Daoy (cell line): ENCODE data around the gene ZNF469. TPM values are rescaled to one million over a fixed set of nuclear protein-coding genes. Genes with fewer than 3 reads are reported as not detected.

Experiments
- DNase-seq: peaks from one replicate; pipeline ENCODE4 v3.0.0-alpha.2; 2015; ENCODE audit warnings: low read depth
- total RNA-seq: library from RNA; depleted of rRNA; stranded (reverse); fragments of >200 nt; shearing (Covaris generic); gene quantifications from 2 replicates; pipeline ENCODE4 v1.2.3, GENCODE V29; 2014

ZNF469 gene
- total RNA-seq, 1 experiment from 2014 or later = 0.23 TPM

GRCh38 chr16:88376835-88377726 lies 5.7 kb upstream of the ZNF469 start:
- peak; percentile 43 for DNase-seq

DNA sequence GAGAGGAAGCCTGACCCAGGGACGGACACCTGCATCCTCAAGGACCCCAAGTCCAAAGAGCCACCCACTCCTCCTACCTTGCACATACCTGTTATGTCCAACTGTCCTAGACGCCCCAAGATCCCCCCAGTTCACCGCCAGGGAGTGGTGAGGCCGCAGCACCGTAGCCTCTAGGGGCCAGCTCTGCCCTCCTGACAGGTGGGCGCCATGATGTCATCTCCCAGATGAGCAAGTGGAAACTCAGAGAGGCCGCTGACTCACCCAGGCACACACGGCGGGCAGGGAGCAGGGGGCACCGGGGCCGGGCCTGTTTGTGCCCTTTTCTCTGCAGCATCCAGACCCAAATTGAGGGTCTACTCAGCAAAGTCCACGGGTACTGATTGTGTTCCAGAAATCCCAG lies 4.8 kb upstream of the ZNF469 start:
- DNase-seq = peak; percentile 57

DNA sequence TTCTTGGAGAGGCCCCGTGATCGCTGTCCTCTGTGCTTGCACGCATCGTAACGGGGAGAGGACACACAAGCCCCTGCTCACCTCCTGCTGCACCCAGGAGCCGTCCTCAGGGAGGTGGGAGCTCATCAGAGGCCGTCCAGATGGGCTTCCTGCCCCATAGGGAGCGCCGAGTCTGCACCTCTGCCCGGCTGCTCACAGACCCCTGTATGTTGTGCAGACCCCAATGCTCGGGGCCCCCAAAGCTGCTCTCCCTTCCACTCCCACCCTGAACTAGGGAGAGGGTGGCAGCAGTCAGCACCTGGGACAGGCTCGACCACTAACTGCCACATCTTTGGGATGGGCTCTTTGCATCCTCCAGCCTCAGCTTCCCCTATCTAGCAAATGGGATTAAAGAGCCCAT lies 4.4 kb upstream of the ZNF469 start:
- DNase-seq = no peak

GRCh38 chr16:88378836-88379693 lies 3.7 kb upstream of the ZNF469 start:
- no peak for DNase-seq

- no peak for DNase-seq
Observed at GRCh38 chr16:88379694-88380040, 3.1 kb upstream of the ZNF469 start.

DNA sequence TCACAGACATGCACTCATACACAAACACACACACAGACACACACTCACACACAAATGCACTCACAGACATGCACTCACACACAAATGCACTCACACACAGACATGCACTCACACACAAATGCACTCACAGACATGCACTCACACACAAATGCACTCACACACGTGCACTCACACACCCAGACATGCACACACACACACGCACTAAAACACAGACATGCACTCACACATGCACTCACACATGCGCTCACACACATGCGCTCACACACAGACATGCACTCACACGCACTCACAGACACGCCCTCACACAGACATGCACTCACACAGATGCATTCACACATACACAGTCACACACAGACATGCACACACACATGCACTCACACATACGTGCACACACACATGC lies 2.7 kb upstream of the ZNF469 start:
- DNase-seq = no peak

- DNase-seq = no peak
Observed at GRCh38 chr16:88380619-88381018, 2.1 kb upstream of the ZNF469 start.

DNA sequence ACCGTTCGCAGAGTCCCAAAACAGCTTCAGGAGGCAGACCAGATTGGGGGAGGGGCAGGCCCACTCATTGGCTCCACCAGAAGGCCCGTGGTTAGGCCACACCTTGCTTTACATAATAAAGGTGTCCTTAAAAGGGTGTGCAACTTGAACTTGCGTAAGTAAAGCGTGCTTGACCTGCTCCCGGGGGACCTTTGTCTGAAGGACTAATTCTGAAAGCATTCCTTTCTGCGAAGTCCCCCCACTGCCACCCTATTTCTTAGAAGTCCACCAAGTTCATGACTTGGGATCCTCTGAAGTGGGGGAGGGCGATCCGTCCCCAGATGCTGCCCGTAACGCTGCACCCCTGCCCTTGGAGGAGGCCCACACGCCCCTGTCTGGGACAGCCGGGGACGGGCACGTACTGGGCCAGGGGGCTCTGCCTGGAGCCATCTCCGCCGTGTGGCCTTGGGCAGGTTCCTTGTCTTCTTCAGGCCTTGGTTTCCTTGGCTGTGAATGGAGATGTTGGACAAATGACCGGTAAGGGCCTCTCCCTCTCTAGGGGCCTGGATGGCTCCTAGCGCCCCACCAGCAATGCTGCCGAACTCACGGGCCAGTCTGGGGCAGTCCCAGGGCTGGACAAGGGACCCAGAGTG lies 823 bp upstream of the ZNF469 start:
- DNase-seq = no peak

DNA sequence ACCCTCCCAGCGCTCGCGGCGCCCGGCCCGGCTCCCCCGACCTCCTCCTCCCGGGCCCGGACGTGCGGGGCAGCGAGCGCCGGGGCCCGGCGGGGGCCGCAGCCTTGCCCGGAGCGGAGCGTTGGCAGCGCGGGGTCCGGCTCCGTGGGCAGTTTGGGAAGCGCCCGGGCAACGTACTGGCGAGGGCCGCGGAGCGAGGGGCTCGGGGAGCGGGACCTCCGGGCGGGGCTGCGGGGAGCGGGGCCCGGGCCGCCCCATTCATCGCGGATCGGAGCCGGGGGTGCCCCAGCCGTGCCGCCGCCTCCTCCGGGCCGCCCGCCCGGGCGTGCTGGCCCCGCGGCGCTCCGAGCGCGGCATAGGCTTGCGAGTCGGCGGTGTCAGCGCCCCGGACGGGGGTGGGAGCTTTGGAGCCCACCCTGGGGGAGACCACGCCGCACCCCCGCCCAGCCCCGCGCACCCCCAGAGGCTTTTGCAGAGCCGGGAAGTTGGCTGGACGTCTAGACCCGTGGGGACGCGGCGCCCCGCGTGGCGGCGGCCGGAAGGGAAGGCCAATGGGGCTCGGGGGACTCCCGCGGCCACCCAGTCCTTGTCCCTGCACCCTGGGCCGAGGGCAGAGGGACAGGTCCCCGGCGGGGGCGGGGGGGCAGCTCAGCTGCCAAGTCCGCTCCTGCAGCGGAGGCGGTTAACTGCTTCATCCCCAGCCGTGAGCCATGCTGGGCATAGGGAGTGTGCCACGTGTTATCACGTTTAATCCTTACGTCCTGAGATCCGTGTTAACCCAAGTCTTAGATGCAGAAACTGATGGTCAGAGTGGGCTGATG lies 852 bp downstream of the ZNF469 start:
- peak; percentile 58 for DNase-seq

- DNase-seq = no peak
Observed at GRCh38 chr16:88384222-88385111, 1.7 kb downstream of the ZNF469 start.

GRCh38 chr16:88385112-88385594 lies 2.4 kb downstream of the ZNF469 start:
- no peak for DNase-seq

- DNase-seq = no peak
Observed at GRCh38 chr16:88385831-88386815, 3.4 kb downstream of the ZNF469 start.

GRCh38 chr16:88387180-88387765 lies 4.5 kb downstream of the ZNF469 start:
- no peak for DNase-seq

- DNase-seq = no peak
Observed at GRCh38 chr16:88387941-88388627, 5.3 kb downstream of the ZNF469 start.

DNA sequence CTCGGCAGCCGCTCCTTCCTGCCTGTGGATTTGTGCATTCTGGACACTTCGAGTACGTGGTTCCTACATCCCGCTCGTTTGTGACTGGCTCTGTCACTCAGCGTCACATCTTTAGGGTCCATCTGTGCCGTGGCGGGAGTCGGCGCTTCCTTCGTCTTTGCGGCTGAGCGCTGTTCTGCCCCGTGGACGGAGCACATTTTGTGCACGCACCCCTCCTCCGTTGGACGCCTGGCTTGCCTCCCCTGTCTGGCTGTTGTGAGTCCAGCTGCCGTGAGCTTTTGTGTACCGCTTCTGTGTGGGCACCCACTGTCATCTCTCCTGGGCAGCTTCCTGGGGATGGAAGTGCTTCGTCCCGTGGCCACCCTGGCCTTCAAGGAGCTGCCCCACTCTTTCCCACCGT lies 6.4 kb downstream of the ZNF469 start:
- no peak for DNase-seq

- no peak for DNase-seq
Observed at GRCh38 chr16:88389621-88390160, 6.9 kb downstream of the ZNF469 start.

- no peak for DNase-seq
Observed at GRCh38 chr16:88390265-88390664, 7.5 kb downstream of the ZNF469 start.

DNA sequence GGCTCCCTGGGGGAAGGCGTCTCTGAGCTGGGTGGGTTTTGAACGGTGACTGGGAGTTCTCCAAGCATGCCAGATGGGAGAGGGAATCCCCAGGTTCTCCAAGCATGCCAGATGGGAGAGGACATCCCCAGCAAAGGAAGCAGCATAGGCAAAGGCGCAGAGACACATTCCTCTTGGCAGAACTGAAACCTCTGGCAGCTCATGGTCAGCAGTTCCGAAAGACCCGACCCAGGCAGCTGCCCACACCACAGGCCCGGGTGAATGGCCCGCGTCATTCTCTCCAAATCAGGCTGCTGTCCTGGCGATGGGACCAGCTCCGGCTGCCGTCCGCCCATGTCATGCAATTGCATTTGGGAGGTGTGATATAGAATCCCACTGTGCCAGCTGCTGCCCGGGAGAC lies 8.0 kb downstream of the ZNF469 start:
- no peak for DNase-seq
